DMS53 treated with DMSO at 0.1 percent for 48 hours (cell line): ENCODE results near the gene PCOLCE2.

ENCODE experiments used
- DNase-seq: peaks from one replicate; lab custom pipeline; 2025; ENCODE audit not compliant: unreplicated experiment; lab: John Stamatoyannopoulos, UW

The PCOLCE2 gene

DNA sequence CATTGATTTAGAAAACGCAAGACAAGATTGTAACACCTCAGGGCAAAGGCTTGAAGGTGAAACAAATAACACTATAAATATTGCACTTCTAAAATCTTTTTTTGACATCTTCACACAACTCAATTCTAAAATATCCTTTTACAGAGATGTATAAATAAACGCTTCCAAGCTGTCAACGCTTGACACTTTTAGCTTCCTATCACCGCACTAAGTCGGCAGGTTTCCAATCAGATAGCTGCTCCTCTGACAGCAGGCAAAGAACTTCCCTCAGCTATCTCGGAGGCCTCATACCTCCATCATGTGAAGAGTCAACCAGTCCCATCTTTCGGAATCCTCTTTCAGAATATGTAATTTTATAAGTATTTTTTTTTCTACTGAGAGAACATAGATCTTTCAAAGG is 71.0 kb downstream of the PCOLCE2 start:
- DNase-seq = no peak

DNA sequence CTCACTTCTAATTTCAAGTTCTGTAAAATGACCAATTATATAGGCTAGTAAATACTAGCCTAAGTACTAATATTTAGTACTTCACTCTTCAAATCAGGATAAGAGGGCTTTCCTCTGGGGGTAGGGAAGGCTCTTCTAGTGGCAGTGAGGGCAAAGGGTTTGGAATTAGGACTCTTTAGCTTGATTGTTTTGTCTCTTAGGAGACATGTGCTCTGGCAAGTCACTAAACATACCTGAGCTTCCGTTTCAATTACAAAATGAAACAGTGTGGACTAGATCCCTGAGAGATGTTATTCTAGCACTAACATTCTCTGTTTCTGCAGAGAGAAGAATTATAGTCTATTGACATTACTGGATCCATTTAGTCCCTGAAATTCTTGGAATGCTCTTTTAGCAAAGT is 71.5 kb downstream of the PCOLCE2 start:
- DNase-seq = no peak

DNA sequence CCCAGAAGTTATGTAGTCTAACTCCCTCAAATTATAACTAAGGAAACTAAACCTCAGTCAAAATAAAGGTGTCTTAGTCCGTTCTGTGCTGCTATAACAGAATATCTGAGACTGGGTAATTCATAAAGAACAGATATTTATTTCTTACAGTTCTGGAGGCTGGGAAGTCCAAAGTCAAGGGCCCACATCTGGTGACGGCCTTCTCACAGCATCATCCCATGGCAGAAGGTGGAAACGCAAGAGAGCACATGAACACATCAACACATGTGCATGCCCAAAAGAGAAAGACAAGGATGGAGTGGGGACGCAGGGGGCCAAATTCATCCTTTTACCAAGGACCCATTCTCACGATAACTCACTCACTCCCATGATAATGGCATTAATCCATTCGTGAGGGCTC is 73.1 kb downstream of the PCOLCE2 start:
- no peak for DNase-seq

DNA sequence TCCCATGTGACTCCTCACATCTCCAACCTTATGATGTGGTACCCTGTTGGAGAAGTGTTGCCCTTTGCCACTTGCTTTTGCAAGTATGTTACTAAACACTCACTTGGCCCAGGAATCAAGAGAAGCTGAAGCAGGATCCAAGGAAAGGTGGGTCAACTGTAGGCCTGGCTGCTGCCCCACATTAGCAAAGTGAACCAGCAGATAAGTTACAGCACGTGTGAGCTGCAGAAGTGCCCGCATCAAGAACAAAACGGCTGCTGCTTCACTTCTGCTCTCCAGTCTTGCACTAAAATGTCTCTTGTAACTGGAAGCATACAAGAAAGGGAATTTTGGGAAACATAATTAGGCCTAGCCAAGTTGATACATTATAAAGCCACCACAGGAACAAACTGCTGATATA is 79.6 kb downstream of the PCOLCE2 start:
- no peak for DNase-seq

DNA sequence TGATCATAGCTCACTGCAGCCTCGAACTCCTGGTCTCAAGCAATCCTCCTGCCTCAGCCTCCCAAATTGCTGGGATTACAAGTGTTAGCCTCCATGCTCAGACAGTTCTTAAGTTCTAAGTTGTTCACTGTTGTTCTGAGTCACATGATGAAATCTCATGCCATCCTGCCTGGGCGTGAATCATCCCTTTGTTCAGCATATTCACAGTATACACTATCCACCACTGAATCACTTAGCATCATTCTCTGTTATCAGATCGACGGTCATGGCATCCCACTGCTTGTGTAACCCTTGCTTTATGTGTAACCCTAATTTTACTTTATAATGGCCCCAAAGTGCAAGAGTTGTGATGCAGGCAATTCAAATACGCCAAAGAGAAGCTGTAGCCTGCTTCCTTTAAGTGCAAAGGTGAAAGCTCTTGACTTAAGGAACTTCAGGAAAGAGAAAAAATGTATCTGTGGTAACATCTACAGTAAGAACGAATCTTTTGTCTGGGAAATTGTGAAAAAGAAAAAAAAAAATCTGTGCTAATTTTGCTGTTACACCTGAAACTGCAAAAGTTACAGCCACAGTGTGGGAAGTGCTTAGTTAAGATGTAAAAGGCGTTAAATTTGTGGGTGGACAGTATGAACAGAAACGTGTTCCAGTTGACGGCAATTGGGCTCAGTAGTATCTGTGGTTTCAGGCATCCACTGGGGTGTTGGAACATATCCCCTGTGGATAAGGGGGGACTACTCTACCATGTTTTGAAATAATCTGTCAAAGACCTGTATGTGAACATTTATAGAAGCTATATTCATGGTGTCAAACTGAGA is 80.6 kb downstream of the PCOLCE2 start:
- no peak for DNase-seq

DNA sequence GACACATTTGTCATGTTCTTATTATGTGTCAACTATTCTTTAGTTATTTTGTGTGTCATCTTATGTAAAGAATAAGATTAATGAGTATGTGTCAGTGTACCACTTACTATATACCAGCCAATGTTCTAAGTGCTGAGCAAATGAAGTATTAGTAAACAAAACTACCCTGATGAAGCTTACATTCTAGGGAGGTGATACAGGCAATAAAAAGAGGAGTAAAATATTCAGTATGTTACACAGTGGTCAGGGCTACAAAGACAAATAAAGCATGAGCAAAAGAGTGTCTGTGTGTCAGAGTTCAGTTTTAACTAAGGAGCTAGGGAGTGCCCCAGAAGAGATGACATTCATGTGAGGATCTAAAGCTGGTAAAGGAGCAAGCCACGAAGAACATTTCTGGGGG is 86.0 kb downstream of the PCOLCE2 start:
- DNase-seq = no peak

DNA sequence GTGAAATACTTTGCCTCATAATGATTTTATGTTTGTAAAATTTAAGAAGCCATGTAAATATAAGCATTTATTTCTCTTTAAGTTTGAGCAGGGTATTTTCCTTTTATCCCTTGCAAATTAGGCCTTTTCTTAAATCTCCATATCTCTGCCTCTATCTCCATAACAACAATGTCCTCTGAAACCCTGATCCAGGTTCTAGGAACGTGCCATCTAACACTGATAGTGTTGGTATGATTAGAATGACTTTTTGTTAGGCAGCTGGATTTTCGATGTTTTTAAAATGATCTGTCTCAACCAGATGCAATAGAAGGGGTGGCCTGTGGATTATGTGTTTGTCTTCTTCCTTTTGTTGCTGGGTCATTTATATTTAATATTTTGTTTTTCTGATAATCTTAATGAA is 87.1 kb downstream of the PCOLCE2 start:
- no peak for DNase-seq

DNA sequence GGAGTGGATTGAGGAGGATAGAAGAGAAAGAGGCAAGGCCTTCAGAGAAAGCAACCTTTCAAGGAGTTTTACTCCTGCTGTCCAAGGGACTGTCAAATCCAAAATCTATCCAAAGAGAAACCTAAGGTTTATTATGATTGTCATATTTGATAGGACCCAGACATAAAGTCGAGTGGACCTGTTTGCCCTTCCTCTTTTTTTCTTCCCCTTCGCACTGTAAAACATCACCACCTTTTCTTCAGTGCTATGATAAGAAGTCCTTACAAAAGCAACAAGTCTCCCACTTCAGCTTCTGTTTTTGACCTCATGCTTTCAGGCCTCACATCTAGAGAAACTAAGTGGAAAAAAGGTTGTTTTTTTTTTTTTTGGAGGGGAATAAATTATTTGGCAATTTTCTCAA is 92.1 kb downstream of the PCOLCE2 start:
- no peak for DNase-seq

DNA sequence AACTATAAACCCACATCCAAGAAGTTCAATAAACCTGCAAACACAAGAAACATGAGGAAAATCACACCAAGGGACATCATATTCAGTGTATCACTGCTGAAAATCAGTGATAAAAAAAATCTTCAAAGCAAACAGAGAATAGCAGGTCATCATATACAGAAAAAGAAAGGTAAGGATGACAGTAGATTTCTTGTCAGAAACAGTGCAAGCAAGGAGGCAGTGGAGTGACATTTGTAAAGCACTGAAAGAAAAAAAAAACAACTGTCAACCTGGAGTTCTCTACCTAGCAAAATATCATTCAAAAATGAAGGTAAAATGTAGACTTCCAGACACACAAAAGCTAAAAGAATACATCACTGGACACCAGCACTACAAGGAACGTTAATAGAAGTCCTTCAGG is 93.6 kb downstream of the PCOLCE2 start:
- DNase-seq = no peak

DNA sequence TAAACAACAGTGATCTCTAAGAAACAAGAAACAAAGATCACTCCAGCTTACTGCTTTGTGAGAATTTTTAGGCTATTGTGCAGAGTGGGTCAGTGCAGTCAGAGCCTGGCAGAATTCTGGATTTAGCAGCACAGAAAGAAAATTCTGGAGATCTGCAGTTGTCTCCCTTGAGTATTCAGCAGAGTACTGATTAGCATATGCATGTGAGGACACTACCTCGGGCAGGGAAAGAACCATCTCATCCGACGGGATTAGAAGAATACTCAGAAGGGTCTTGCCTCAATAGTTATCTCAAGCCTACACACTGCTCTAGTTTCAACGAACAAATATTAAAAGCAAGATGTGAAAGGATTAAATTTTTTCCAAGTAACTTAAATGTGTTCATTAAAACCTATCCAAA is 94.4 kb downstream of the PCOLCE2 start:
- no peak for DNase-seq

DNA sequence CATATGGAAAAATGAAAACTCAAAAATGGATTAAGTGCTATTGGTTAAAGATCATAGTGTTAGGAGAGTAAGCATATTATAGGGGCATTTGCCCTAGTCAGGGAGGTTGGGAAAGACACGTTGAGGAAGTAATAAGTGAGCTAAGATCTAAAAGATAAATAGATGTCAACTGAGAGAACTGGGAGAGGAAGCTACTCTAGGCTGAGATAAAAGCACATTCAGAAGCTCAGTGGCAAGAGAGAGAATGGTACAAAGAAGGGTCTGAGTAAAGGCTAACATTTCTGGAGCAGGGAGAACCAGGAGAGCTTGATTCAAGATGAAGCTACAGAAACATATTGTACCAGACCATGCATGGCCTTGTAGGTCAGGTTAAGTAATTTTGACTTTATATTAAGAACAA is 101.2 kb downstream of the PCOLCE2 start:
- no peak for DNase-seq

DNA sequence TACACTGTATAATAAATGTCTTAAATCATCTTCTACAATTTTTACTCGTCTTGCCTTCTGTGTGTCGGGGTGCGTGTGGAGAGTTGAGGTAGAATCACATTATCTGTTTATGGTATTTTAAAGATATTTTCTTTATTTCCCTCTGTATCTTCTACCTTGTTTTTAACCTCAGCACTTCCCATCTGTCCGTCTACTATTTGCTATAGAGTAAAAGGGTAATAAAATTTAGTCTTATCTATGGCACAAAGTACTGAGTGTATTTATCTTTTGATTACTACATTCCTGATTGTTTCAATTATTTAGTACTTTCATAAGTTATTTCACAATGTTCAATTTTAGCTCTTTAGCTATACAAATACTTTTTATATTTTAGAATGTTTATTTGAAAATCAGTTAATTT is 102.9 kb downstream of the PCOLCE2 start:
- no peak for DNase-seq

DNA sequence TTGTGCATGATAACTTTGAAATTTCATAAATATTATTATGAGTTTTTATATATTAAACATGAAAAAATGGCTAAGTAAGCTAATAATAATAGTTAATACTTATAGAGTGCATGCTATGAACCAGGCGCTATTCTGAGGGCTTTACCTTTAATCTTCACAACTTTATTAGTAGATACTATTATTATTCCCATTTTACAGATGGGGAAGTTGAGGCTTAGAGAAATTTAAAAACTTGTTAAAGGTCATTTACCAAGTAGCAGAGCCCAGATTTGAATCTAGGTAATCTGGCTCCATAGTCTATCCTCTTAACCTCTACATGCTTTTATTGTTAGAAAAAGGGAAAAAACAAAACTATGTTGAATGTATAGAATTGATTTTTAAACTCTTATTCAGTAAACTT is 104.7 kb downstream of the PCOLCE2 start:
- no peak for DNase-seq

DNA sequence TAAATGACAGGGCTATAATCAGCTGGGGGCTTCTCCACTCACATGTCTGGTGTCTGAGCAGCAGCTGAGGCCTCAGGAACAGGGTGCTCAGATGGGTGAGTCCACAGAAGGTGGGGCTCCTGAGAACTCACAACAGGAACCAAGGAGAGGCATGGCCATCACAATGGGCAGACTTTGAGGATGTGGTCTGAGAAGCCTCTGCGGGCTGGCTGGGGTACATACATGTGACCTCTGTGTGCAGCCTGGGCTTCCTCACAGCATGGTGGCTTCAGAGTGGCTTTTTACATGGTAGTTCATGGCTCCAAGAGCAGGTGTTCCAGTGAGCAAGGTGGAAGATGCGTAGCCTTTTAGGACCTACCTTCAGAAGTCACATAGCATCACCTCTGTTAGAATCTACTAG is 106.3 kb downstream of the PCOLCE2 start:
- no peak for DNase-seq

DNA sequence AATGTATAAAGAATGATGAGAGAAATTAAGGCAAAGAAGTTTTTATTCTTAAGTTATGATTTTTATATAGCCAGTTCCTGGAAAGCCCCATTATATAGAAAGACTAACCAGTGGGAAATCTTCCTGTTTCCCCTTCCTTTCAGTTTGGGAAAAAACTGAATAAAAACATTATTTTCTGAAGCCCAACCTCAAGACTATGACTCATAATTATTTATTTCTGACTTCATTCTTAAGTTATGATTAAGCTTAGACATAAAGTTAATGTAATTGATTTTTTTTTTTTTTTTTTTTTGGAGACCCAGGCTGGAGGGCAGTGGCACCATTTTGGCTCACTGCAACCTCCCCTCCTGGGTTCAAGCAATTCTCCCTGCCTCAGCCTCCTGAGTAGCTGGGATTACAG is 109.3 kb downstream of the PCOLCE2 start:
- no peak for DNase-seq

DNA sequence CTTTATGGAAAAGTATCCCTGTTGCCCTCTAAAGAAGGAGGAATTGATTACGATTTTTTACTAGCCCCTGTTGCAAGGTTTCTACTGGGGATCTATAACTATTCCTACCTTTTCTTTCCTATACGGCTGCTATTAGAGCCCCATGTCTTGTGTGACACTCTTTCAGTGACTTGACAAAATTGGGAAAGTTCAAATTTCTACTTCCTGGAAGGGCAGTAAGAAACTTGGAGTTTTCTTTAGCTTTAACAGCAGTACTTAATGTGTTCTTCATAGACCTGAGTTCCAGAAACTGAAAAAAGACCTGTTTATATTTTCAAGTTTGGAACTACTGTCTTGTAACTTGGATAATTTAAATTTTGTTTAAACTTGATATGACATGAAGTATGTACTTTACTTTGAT is 110.3 kb downstream of the PCOLCE2 start:
- no peak for DNase-seq

DNA sequence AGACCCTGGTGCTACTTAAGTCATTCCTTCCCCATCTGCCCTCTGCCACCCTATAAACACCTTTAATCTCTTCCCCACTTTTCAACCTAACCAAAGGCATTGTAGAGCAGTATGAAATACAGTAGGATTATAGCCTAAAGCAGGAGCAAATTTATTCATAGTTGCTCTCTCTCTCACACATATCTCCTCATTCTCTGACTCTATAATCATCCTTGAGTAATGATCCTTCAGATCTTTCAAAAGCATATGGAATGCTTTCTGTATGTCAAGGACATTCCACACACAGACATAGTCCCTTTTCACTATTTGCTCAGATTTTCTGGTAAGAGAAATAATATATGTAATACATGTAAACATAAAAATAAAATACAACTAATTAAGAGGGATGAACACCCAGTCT is 111.0 kb downstream of the PCOLCE2 start:
- no peak for DNase-seq

DNA sequence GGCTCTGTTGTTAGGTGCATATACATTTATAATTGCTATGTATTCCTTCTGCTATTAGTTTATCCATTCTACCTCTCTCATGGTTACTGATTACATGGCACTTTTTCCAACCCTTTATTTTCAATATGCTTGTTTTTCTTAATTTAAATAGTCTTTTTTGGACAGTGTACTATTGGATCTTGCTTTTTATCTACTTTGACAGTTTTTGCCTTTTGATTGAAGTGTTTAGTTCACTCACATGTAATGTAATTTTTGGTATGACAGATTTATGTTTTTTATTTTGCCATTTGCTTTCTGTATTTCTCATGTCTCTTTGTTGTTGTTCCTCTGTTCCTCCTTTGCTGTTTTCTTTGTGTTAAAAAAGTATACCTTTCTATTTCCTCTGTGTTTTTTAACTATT is 120.5 kb downstream of the PCOLCE2 start:
- DNase-seq = no peak
